KMS-11 (cell line): Measurements from ENCODE around the gene CEP70.

Experiments
- H2AFZ ChIP-seq: fragments of 200-600 bp; sonication (generic); 2 replicates; pipeline ENCODE4 v1.6.1; 2016; ENCODE audit warnings: antibody characterized with exemption, mixed run types, low read depth
- H3K27ac ChIP-seq: fragments of 200-600 bp; sonication (generic); 2 replicates; pipeline ENCODE4 v1.6.1; 2016; ENCODE audit warnings: mild to moderate bottlenecking, mixed run types
- H3K27me3 ChIP-seq: fragments of 200-600 bp; sonication (generic); 2 replicates; pipeline ENCODE4 v1.6.1; 2017; ENCODE audit warnings: mild to moderate bottlenecking, low read depth, mixed run types, moderate library complexity; ENCODE audit not compliant: insufficient read depth
- H3K36me3 ChIP-seq: fragments of 200-600 bp; sonication (generic); 2 replicates; pipeline ENCODE4 v1.6.1; 2017; ENCODE audit warnings: mild to moderate bottlenecking, mixed run types; ENCODE audit not compliant: insufficient read depth
- H3K4me1 ChIP-seq: fragments of 200-600 bp; sonication (generic); 2 replicates; pipeline ENCODE4 v1.6.1; 2016; ENCODE audit warnings: mild to moderate bottlenecking, low read depth, mixed run types; ENCODE audit not compliant: poor library complexity, severe bottlenecking
- H3K4me2 ChIP-seq: fragments of 200-600 bp; sonication (generic); 2 replicates; pipeline ENCODE4 v1.7.0; 2016; ENCODE audit warnings: mild to moderate bottlenecking, mixed run types
- H3K4me3 ChIP-seq: fragments of 200-600 bp; sonication (generic); IDR thresholded peaks from 2 replicates; pipeline ENCODE4 v1.6.1; 2017; ENCODE audit warnings: low read depth, low read length, mixed read lengths; ENCODE audit not compliant: insufficient read depth
- H3K79me2 ChIP-seq: fragments of 200-600 bp; sonication (generic); 2 replicates; pipeline ENCODE4 v1.6.1; 2016; ENCODE audit warnings: low read depth, mixed run types; ENCODE audit not compliant: insufficient read depth
- H3K9ac ChIP-seq: fragments of 200-600 bp; sonication (generic); 2 replicates; pipeline ENCODE4 v1.6.1; 2016; ENCODE audit warnings: mild to moderate bottlenecking, mixed run types
- H4K20me1 ChIP-seq: fragments of 200-600 bp; sonication (generic); 2 replicates; pipeline ENCODE4 v1.6.1; 2016; ENCODE audit warnings: mild to moderate bottlenecking, mixed run types; ENCODE audit not compliant: insufficient read depth
- TF ChIP-seq, protein P1 (sequence below): fragments of 200-600 bp; sonication (generic); conservative IDR thresholded peaks from 2 replicates; pipeline ENCODE4 v1.6.1; 2017; ENCODE audit warnings: low read depth, mild to moderate bottlenecking, antibody characterized with exemption, low read length, moderate library complexity, mixed read lengths

The CEP70 gene

DNA sequence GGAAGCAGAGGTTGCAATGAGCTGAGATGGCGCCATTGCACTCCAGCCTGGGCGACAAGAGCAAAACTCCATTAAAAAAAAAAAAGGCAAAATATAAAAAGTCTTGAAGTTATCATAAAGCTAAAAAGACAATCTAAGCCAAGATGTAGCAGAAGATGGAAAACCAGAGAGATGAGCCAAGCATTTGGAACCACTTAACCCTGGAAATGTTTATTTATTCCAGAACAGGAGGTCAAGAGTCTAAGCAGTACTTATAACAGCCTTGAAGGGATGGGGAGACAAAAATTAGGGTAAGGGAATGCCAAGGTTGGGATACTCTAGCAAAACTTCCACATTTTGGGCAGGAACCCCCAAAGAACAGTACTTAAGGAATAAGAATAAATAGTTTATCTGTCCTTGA lies 44.6 kb upstream of the CEP70 start:
- H4K20me1 ChIP-seq = no peaks in the 10 kb centered on the region
- no peak overlapping the region for H2AFZ ChIP-seq
- H3K9ac ChIP-seq = no peak overlapping the region
- TF ChIP-seq, protein P1, sequence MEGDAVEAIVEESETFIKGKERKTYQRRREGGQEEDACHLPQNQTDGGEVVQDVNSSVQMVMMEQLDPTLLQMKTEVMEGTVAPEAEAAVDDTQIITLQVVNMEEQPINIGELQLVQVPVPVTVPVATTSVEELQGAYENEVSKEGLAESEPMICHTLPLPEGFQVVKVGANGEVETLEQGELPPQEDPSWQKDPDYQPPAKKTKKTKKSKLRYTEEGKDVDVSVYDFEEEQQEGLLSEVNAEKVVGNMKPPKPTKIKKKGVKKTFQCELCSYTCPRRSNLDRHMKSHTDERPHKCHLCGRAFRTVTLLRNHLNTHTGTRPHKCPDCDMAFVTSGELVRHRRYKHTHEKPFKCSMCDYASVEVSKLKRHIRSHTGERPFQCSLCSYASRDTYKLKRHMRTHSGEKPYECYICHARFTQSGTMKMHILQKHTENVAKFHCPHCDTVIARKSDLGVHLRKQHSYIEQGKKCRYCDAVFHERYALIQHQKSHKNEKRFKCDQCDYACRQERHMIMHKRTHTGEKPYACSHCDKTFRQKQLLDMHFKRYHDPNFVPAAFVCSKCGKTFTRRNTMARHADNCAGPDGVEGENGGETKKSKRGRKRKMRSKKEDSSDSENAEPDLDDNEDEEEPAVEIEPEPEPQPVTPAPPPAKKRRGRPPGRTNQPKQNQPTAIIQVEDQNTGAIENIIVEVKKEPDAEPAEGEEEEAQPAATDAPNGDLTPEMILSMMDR = no peak
- H3K36me3 ChIP-seq = no peaks in the 10 kb centered on the region
- H3K27ac ChIP-seq = no peak overlapping the region
- H3K27me3 ChIP-seq = no peaks in the 10 kb centered on the region
- no peaks in the 10 kb centered on the region for H3K79me2 ChIP-seq
- H3K4me3 ChIP-seq = no peak overlapping the region
- H3K4me1 ChIP-seq = no peaks in the 10 kb centered on the region
- H3K4me2 ChIP-seq = no peak overlapping the region

DNA sequence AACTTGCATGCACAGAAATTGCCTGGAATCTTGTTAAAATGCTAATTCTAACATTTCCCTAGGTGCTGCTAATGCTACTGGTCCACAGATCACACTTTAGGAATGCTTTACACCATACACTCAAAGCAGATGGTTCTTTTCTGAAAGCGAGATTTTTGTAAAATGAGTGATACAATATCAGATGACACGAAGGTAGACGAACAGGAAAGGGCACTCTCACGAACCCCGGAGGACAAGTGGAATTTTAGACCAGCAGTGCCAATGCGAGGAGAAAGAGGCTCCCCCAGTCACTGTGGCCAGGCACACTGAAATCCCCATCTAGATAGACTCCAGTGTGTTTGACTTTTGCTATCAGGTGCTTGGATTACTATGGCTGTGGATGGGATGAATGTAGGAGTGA lies 35.5 kb upstream of the CEP70 start:
- TF ChIP-seq, protein P1 = no peak
- Histone ChIP-seq H3K4me1 (no peaks in the 10 kb centered on the region), H4K20me1 (no peaks in the 10 kb centered on the region), H3K79me2 (no peaks in the 10 kb centered on the region), H3K27me3 (no peaks in the 10 kb centered on the region), H3K36me3 (no peaks in the 10 kb centered on the region; the same call in 1 of the 2 replicates), H3K27ac (no peak overlapping the region), H3K4me3 (no peak overlapping the region), H3K4me2 (no peak overlapping the region), H3K9ac (no peak overlapping the region), H2AFZ (no peak overlapping the region)

DNA sequence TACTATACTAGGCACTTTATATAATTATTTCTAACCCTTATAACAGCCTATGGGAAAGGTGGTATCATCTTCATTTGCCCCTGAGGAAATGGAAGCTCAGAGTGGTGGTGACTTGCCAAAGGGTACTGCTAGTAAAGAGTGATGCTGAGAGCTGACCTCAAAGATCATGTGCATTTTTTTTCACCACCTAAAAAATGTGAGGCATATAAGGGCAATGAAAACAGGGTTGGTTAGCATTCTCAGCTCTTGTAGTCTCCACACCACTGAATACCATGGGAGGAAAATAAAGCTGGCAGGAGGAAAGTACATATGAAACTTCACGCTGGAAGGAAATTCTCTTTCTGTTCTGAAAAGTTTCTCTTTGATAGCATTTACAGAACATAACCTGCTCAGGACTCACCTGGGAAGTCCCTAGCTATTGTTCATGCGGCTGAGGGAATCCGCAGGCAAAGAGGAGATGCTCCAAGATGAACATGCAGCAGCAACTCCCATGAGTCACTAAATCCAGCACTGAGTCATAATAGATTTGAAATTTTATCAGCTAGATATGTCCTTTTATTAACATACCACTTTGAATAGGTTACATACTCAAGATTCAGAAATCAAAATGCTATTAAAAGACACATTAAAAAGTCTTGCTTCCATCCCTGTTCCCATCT lies 31.8 kb upstream of the CEP70 start:
- no peaks in the 10 kb centered on the region for H3K27me3 ChIP-seq
- no peak overlapping the region for H3K27ac ChIP-seq
- no peak overlapping the region for H3K4me3 ChIP-seq
- no peaks in the 10 kb centered on the region for H4K20me1 ChIP-seq
- no peaks in the 10 kb centered on the region for H3K4me1 ChIP-seq
- no peaks in the 10 kb centered on the region for H3K79me2 ChIP-seq
- H3K9ac ChIP-seq = no peak overlapping the region
- no peaks in the 10 kb centered on the region; the same call in 1 of the 2 replicates for H3K36me3 ChIP-seq
- TF ChIP-seq, protein P1 = no peak
- H3K4me2 ChIP-seq = no peak overlapping the region
- H2AFZ ChIP-seq = no peak overlapping the region

DNA sequence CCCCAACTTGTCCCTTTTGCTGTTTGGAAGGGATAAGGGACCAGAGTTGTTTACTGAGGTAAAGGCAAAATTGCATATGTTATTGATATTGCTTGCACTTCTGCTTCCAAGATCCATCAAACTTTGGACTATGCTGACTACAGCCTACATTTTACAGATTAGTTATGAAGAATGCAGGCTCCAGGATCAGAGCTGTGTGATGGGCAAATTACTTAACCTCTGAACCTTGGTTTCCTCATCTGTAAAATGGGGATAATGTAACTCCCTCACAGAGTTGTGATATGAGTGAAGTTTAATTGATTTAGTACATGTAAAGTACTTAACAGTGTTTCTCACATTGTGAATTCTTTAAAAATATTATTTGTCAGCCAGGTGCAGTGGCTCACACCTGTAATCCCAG lies 30.5 kb upstream of the CEP70 start:
- H3K27me3 ChIP-seq = no peaks in the 10 kb centered on the region
- H4K20me1 ChIP-seq = no peaks in the 10 kb centered on the region
- no peaks in the 10 kb centered on the region for H3K4me1 ChIP-seq
- TF ChIP-seq, protein P1 = no peak
- no peak overlapping the region for H3K4me3 ChIP-seq
- no peak overlapping the region for H2AFZ ChIP-seq
- no peaks in the 10 kb centered on the region; the same call in 1 of the 2 replicates for H3K36me3 ChIP-seq
- no peak overlapping the region for H3K9ac ChIP-seq
- no peaks in the 10 kb centered on the region for H3K79me2 ChIP-seq
- H3K4me2 ChIP-seq = no peak overlapping the region
- H3K27ac ChIP-seq = no peak overlapping the region
